Fibroblast of skin of right biceps (primary cell): ENCODE measurements around the gene BMP5.
A peak's percentile ranks its signal among the peaks of the same experiment; 100 is the strongest.

Experiments
- DNase-seq: peaks from one replicate; pipeline ENCODE4 v3.0.0-alpha.2; 2013

Gene BMP5

DNA sequence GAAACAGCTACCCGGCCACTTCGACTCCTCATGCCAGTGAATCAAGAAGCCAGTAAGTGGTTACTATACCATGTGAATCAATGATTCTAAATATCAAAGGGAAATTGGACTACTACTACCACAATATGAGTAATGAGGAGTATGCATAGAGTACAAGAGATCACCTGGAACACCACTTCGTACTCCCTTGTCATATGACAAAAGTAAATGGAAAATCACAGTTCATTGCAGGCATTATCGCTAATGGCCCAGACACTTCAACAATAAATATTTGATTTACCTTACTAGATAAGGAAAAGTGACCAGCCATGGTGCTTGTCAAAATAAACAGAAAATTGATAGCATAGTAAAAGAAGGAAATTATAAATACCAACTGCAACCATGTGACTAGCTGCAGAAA, 73.1 kb downstream of the BMP5 start:
- DNase-seq = no peak

DNA sequence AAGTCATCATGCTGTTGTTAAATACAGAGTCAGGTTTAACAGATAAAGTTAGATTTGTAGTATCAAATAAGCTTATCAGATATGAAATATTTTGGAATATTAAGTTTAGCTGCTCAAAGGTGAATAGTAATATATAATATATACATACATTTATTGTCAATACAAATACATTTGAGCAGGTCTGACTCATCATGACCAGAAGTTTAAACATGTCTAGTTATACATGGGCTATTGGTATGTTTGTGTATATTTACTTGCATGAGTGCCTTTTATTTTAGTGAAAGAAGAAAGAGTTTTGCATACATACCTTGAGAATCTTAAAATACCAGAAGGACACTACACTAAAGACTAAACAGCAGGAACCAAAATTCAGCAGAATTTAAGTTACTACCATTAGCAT, 76.8 kb downstream of the BMP5 start:
- no peak for DNase-seq

DNA sequence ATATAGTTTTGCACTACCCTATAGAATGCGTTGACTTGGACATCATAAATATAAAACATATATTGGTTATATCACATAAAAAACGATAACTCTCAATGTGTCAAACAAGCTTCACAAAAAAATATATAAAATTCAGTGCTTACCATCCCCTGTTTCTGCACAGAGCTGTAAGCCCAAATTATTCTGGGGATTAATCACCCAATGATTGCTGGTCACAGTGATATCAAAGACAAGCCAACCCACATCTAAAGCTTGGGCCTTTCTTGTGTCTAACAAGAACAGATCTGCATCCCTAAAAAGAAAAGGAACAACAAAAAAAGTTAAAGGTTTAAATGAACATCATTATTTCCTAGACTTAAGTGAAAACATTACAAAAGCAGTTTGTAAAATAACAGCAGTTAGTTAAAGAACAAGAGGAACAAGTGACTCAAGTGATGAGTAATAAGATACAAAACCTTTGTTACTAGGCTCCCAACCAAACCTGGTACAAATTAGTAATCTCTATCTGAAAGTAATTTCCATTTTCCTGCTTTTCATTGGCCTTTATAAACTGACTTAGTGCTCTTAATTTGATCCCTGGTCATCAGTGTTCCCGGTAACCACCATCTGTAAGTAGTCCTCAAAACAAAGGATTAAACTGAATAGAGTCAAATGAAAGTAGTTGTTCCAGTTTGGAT, 81.1 kb downstream of the BMP5 start:
- peak; percentile 59 for DNase-seq

DNA sequence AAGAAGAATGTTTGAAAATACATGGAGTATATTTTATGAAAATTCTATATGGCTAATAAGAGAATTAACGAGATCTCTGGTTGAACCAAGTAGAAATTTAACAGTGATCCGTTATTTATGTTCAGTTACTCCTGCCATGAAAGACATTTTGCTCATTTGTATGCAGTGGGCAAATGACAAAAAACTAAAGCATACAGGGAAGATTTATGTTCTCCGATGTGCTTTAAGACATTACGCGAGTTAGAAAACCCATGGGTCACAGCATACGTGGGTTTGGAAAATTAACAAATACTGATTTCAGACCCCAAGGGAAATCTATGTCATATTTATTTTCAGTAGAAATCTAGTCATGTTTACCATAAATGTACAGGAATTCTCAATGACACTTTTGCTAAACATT, 90.1 kb downstream of the BMP5 start:
- DNase-seq = no peak

DNA sequence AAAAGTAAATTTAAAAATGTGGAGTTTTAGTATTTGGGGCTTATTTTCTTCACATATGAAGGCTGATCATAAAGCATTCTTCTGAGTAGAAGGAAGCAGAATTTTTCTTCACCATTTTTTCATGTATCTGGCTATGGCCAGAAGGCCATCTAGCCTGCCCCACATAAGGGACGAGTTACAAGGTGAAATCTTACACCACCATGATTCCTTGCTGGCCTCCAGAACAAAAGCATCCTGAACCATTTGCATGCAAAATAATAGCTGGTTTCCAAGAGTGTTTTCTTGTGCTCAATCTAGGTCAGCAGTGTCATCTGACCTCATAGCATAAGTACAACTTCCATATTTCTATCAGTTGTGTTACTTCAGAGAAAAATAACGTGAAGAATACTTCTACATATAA, 93.1 kb downstream of the BMP5 start:
- no peak for DNase-seq

DNA sequence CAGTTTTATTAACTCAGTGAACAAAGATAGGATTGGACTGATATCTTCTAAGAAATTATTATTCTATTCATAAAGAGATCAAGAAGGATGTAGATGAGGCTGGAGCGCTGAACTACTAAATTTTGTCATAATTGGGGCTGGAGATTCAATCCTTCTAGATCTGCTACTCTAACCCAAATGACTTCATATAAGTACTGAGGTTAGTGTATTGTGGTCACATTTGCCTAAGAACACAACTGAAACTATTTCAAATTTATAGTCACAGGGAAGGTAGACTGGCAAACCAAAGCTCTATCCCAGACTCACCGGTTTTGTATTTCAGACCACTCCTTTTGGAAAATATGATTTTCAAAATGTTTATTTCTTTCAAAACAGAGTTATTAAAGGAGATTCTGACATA, 96.7 kb downstream of the BMP5 start:
- no peak for DNase-seq

DNA sequence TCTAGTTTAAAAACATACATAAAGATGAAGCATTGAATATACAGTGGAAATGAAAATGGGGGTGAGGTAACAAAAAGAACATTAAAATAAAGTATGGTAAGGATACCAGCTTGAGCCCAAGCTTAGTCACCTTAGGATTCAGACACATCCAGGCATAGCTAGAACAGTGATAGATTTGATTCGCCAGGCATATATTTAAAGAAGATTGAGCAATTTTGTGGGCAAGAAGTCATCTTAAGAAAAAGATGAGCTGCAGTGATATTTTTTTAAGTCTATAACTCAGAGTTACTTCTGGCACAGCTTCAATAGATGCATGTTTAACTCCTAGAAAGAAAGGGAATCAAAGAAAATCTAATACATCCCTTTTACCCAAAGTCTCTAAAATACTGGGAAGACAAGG, 97.9 kb downstream of the BMP5 start:
- peak; percentile 13 for DNase-seq

DNA sequence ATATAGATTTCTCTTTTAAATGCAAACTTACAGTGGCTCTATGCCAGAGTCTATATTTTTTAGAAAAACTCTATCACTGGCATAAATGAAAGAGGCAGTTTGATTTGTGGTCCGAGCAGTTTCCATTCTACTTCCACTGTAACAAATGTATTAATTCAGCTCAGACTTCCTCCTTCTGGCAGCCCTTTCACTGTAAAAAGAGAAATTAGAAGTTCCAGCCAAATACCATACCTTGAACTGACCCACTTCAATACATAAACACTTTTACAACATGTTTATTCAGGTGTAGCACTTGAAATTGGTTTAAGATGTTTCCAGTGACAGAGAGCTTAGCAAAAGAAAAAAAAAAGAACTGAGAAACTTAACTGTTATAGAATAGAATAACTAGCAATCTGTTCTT, 99.3 kb downstream of the BMP5 start:
- DNase-seq = no peak

DNA sequence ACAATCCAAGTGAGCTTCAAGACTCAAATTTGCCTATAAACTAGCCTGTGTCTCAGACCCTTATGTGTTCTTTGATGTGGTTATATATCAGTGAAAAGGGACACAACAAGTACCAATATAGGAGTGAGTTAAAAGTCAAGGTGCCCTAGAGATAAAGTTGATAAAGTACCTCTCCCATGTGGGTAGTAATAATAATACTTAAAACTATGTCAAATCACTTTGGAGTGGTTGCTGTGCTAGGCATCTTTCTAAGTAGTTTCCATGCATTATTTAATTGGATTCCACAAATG, 100.4 kb downstream of the BMP5 start:
- DNase-seq = no peak

DNA sequence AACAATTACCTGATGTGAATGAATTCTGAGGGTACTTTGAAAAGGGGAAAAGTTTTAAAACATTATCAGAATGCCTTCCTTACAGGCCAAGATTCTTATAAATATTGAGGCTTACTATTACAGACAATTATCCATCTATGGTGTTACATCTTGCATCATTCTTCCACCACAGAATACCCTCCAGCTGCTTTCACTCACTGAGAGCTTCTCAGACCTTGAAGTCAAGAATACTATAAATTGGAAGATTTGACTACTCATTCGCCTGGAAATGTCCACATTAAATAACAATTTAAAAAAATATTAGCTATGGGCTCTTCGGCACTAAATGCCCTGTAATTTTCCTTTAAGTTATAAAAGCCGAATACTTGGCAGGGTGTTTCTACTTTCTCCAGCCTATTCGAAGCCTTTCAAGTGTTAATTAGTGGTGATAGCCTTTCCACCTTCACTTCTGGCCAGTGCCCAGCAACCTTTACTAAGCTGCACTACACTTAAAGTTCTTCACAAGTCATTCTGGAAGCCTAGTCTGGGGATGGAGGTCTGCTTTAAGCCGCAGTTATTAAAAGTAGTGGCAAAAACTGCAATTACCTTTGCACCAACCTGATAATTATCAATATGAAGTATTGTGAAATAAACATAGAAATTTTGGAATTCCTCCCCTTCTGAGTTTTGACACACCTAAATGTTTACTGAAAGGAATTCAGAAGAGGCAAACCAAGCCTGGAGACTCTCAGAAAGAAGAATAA, 100.9 kb downstream of the BMP5 start:
- no peak for DNase-seq

DNA sequence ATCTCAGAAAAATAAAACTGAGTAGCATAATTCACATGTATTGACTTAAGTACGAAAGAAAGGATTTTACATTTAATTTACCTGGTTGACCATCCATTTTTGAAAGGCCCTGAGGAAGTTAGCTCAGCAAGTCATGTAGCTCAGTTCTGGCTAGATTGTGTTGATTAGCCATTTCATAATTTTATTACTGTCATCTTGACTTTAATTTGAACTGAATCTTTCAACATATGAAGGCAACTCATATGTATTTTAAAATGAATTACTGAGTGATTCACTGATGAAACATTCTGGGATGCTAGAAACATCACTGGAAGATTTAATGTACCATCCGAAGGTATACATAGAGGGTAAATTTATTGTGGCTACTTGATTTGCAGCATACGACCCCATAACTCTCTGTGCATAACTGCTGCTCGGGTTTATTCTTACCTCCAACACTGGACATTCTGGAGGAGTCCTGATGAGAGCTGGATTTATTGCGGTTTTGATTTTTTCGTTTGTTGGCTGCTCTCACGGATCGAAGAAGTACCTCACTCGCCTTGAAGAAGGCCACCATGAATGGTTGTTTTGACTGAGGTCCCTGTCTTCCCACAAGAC, 101.7 kb downstream of the BMP5 start:
- DNase-seq = no peak

DNA sequence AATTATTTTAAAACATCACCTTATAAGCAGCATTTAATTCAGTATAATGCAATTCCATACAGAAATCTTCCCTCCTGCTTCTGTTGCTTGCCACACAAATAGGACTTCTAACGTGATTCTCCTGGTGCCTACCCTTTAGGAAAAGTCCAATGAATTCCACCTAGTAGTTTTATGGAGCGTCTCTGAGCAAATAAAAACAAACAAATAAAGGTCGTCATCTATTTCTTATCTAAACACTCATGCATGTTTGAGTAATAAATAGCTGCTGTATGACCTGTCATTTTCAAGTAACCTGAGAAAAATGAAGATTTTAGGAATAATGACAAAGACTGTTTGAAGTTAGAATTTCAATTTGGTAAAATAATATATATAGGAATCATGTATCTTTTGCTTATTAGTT, 102.7 kb downstream of the BMP5 start:
- no peak for DNase-seq

DNA sequence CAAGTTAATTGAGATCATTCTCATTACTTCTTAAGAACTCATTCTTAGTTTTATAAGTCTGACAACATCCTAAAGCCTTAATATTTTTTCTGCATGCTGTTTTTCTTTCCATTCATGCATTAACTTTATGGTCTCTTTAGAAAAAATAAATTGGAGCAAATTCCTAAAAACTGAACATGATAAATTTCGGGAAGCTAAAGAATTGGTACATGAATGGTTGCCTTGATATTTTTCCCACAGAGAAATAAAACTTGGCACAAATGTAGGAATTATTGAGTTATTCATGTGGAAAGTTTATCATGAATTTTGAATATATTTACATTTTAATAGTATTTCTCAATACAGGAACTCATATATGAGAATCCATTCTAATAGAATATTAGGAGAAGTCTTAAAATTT, 115.9 kb downstream of the BMP5 start:
- no peak for DNase-seq

DNA sequence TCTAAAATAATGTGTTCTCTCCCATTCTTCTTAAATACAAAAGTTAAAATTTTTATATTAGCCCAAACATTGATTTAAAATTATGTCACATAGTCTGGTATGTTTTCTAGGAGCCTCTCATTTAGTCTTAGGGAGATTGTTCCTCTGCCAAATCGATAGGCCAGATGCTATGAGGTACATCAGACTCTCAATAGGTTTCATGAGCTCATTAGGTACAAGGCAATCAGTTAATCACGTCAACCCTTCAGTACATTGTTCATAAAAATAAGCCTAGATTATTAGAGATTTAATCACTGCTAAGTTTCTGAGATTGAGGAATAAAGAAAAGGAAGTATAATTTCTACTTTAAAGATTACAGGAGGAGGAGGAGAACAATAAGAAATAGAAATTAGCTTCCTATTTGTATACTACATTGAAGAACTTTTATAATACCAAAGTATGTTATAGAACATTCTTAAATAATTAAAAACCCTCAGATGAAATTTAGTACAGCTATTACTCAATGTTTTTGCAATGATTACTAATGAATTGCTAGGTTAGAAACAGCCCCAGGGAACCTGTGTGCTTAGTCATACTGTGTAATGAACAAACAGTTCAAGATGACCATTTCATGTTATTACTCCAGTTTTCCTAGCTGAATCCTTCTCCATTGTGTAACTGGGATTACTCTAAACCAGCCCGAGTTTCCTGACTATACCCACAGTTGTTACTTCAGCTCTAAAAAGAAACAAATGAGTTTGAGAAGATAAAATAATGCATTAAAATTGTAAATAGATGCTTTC, 117.0 kb downstream of the BMP5 start:
- peak; percentile 75 for DNase-seq

DNA sequence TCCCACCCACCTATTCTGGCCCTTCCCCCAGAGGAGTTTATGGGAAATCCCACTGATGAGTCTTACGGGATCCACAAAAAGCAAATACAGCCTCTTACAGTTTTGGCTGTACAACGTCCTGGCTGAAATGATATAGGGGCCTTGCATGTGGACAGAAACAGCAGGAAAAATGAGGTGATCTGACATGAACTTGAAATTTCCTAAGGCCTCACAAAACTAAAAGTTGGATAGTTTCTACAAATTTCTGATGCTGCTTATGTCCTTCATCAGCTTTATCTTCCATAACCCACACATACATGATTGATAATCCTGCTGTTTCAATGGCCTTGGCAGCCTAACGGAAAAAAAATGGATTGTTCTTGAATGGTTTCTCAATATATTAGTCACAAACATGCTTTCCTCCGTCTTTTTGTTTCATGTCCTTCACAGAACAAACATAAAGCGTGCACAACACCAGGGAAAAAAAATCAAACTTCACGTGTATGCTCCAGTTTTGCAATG, 118.8 kb downstream of the BMP5 start:
- DNase-seq = no peak

DNA sequence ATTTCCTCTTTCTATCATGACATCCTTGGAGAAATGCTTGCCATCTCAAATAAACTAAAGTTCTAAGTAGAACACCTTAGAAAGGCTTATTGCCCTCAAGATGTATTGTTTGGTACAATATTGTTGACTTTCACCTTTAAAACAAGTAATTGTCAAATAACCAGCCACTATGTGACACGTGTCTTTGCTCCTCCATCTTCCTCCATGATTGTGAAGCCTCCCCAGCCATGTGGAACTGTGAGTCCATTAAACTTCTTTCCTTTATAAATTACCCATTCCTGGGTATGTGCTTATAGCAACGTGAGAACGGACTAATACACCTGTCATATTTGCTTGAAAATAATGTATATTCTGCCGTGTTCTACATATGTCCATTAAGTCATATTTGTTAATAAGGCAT, 126.5 kb downstream of the BMP5 start:
- no peak for DNase-seq

DNA sequence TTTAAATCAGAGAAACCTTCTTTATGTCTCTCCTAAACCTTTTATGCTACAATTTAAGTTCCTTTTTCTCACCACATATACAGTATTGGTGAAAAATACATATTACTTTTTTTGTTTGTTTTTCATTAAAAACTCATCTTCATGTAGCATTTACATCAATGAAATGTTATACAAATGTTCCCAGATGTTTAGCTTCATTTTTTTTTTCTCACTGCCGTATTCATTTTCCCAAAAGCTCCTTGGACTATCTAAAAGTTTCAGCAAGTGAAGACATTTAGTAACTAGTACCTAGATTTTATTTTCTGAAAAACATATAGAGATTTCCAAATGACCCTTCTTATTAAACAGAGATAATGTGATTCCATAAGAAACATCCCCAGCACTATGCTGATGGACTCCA, 128.9 kb downstream of the BMP5 start:
- DNase-seq = no peak

DNA sequence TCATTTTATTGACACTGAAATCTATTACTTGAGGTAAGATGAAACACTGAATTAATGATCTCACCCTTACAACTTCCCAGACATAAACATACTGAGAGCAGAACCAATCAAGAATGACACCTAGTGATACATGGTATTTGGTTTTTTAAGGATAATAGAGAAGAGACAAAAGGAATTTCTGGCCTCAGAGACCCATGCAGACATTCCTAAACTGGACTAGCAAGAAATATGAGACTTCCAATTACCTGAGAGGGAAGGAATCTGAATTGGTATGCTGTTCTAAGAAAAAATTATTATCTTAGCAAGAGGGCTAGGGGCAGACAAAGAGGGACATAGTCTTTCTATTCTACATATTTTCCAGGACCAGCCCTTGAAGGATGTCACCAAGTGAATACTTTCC, 141.1 kb downstream of the BMP5 start:
- DNase-seq = peak; percentile 1

DNA sequence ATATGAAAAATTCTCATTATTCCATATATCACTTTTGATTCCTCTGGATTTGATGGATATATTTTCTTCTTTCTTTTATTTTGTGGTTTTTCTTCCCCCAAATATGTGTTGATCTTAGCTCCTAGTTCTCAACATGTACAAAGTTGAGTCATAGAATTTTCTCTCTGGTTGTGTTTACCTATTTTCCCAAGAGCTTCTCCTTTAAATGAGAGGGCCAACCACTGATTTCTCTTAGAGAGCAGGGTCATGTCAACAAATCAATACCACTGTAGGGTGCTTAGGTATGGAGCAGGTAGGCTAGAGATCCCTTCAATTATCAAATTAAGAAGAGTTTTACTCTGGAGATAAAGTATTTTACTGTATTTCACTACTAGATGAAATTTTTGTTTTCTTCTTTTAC, 145.7 kb downstream of the BMP5 start:
- no peak for DNase-seq

DNA sequence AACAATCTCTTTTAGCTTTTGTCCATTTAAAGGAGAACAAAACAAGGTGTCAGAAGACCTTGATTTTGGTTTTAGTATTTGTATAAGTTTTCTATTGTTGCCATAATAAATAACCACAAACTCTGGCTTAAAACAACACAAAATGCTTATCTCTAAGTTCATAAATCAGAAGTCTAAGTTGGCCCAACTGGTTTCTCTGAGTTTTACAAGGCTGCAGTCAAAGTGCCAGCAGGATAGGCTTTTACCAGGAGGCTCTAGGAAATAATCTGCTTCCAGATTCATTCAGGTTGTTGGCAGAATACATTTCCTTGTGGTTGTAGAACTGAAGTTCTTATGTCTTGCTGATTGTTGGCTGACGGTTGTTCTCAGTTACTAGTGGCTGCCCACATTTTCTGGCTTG, 149.2 kb downstream of the BMP5 start:
- DNase-seq = no peak

DNA sequence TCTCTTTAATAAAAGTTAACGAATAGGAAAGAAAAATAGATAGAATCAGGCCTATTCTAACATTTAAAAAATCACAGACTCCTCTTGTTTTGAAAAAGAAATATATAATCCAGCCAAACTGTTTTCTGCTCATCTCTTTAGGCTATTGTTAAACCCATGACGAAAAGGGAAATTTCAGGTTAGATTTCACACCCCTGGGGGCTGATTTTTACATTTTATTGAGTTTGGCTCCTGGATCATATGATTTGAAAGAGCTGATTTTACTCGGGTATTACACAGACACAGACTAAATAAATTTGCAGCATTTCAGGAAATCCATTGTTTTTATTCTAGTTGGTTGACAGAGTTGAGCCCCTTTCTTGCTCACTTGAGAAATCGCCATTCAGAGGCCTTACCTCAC, 160.6 kb downstream of the BMP5 start:
- DNase-seq = no peak

DNA sequence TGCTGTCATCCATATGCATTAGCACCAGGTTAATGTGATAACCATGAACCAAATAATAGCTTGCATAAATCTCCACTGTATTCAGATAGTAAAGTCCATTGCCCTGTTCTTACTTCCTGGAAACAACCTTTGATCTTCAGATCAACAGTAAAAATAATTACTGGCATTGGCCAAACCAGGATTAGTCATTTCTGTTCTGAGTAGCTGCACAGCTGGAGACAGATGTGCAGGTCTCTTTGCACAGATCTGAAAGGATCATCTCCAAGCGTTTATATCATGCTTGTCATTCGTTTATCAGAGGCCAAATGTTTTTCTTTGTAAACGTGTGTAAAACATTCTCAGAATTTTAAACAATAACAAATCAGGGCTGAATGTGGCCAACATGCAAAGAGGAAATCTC, 162.0 kb downstream of the BMP5 start:
- no peak for DNase-seq

DNA sequence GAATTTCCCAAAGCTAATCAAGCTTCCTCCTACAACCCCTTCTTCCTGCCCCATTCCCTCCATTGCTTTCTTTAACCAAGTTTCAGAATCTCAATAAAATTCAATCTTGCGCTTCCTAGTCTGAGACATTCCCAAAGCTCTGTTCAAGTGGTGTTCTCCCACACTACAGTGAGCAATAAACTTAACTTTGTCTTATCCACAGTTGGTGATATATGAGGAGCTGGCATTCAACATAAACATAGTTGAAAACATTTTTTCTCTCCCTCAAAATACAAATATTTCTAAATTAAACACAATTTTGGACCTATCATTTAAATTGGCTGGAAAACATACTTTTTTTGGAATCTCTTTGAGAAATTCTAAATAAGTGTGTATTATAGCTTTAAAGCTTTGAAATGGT, 166.7 kb downstream of the BMP5 start:
- no peak for DNase-seq
